GM19035 (cell line): ENCODE data around the gene RGMB.

Experiments used
- ATAC-seq: cut with Tn5 transposase; IDR thresholded peaks from one replicate; pipeline ENCODE4 v1.9.1; 2021; ENCODE audit not compliant: unreplicated experiment

RGMB gene

DNA sequence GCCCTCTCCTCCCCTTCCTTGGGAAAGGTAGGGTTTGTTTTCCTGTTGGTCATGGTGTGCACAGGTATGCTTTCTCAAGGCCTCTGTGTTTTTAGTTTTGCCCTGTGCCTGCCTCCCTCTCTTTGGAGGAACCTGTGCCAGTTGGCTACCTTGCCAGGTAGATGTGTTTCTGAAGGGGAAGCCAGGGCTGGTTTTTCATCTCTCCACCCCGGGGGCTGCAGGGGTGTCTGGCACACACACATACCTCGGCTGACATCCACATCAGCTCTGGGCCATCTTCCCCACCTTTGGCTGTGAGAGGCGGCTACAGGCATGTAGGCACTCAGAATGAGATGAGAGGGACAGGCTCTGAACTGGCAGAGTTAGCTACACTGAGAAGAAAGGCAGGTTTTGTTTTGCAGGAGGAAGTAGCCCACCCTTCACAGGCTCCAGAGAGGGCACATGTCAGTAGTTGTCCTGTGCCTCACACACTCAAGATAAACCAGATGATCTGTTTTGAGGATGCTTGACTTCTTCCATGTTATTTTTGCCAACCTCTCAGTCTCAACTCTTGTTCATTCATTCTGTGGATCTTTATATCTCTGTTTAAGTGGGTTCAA is 9.7 kb downstream of the RGMB start:
- no peak for ATAC-seq

- no peak for ATAC-seq
These were observed 10.9 kb downstream of the RGMB start for GRCh38 chr5:98784411-98784810.

DNA sequence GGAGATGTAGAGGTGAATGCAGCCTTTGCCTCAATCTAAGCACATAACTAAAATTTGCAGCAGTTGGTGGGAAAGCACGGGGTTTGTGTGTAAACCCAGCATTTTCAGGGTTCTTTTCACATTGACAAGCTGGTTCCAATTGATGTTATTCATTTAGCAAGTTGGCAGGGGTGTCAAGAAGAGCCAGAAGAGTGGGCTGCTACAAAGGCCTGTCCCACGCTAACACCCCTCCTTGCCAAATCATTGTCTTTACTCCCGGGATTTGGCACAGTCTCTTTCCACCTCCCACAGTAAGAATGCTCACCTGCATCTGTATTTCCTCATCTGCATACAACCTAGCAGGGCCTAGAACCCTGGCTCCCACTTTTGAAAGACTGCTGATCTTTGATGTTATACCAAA is 11.8 kb downstream of the RGMB start:
- ATAC-seq, result no peak

GRCh38 chr5:98786191-98786853 is 12.9 kb downstream of the RGMB start:
- no peak for ATAC-seq

- ATAC-seq, result no peak
These were observed 13.8 kb downstream of the RGMB start for GRCh38 chr5:98787131-98787719.

DNA sequence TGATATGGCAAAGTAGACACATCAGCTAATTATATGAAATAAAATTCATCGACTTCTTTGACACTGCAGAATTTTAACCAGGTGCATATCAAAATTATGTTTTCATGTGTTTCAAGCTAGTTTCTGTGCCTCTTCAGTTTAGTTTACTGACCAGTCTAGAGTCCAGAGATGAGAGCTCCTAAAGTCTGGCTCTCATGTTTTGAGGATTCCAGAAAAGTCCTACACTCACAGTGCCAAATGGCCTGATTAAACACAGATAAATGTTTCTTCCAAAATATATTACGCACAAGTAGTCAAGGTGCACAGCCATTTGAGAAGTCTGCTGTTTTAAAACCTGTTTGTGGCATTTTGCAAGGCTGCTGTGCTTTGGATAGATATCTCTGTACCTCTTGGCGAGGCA is 15.6 kb downstream of the RGMB start:
- no peak for ATAC-seq

- no peak for ATAC-seq
These were observed 17.6 kb downstream of the RGMB start for GRCh38 chr5:98791001-98791519.

- ATAC-seq, result no peak
These were observed 18.6 kb downstream of the RGMB start for GRCh38 chr5:98791898-98792580.

GRCh38 chr5:98793223-98793622 is 19.8 kb downstream of the RGMB start:
- no peak for ATAC-seq

DNA sequence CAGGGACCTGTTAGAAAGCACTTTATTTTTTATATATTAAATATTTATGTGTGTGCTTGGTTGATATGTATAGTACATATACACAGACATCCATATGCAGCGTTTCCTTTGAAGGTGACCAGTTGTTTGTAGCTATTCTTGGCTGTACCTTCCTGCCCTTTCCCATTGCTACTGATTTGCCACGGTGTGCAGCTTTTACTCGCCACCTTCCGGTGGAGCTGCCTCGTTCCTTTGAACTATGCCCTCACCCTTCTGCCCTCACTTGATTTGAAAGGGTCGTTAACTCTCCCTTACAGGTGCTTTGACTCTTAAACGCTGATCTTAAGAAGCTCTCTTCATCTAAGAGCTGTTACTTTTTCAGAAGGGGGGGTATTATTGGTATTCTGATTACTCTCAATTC is 20.5 kb downstream of the RGMB start:
- ATAC-seq, result no peak

GRCh38 chr5:98794414-98795080 is 21.1 kb downstream of the RGMB start:
- no peak for ATAC-seq

DNA sequence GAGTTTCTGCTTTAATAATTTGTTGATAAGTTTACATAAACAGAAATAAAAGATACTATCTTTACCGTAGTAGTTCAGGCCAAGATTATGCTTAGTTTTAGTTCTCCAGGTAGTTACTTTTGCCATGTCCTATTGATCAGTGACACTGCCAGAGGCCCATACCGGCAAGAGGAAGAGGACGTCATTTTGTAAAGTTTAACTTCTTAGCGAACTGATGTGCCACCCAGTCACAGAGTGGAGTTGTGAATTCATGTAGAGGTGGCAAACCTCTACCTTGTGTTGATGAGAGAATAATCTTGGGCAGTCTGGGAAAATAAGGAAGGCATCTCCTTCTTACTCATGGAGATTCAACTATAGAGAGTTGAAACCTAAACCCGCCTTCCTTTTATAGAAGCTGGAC is 21.8 kb downstream of the RGMB start:
- no peak for ATAC-seq

- peak; percentile 72 for ATAC-seq
These were observed 22.9 kb downstream of the RGMB start for GRCh38 chr5:98796197-98796972.

DNA sequence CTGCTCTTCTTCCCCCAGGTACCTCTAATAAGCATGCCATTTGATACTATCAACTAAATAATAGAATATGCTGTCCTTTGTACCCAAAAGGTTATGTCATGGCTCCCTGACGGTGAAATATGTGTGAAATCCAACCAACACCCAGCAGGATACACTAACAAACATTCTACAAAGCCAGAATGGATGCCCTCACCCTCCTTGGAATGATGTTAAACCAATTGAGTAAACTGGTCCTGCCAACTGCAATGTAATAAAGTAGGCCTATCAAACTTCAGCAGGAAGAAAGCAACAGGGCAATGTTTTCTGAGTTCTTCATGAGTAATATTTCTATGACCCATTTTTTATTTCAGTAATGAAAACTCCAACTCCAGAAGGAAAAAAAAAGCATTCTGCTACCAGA is 24.9 kb downstream of the RGMB start:
- ATAC-seq, result no peak

DNA sequence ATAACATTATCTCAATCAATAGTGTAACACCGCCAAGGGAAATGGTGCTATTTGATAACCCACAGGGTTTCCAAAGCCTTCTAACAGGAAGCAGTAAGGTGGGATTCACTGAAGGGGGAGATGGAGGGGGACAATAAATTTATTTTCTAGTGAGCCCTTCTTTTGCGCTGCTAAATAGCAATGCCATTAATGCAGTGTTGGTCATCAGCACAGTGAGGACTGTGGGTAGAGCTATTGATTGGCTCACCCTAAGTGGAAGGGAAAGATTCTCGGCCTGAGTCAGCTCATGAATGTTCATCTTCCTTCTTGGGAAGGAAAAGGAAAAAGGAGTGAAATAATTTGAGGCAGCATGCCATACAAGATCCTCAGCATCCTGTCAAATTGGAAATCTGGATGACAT is 25.4 kb downstream of the RGMB start:
- no peak for ATAC-seq

GRCh38 chr5:98804066-98804465 is 30.6 kb downstream of the RGMB start:
- no peak for ATAC-seq

DNA sequence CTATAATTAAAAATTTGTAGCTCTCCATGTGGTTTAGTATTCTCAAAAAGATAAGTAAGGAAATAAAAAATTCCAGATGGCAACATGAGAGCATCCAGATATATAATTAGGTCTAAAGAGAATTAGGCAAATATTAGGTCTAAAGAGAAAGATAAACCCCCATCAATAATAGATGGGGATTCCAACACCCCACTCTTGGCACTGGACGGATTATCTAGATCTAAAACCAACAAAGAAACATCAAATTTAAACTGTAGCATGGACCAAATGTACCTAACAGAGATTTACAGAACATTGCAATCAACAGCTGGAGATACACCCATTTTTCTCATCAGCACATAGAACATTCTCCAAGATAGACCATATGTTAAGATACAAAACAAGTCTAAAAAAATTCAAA is 31.6 kb downstream of the RGMB start:
- no peak for ATAC-seq

DNA sequence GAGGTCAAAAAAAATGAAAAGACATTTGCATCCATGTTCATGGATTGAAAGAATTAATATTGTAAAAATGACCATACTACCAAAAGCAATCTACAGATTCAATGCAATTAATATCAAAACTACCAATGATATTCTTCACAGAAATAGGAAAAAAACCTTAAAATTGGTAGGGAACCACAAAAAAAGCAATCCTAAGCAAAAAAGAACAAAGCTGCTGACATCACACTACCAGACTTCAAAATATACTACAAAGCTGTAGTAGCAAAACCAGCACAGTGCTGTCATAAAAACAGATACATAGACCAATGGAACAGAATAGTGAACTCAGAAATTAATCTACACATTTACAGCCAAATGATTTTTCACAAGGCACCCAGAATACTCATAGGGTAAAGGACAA is 34.3 kb downstream of the RGMB start:
- ATAC-seq, result no peak

- ATAC-seq, result no peak
These were observed 36.7 kb downstream of the RGMB start for GRCh38 chr5:98810206-98810605.

GRCh38 chr5:98813755-98814154 is 40.3 kb downstream of the RGMB start:
- ATAC-seq, result no peak
